SH-SY5Y (cell line): ENCODE results near the gene FBXL7.

Experiments used
- GATA2 ChIP-seq: IDR thresholded peaks from 2 replicates; pipeline ENCODE4 v1.6.1; 2011; ENCODE audit warnings: mild to moderate bottlenecking, low read depth, low read length
- GATA3 ChIP-seq: IDR thresholded peaks from 2 replicates; pipeline ENCODE4 v1.6.1; 2011; ENCODE audit warnings: low read depth, mild to moderate bottlenecking, low read length, moderate library complexity

- TF ChIP-seq GATA3, result no peak
- no peak for TF ChIP-seq GATA2
These were observed 432.1 kb downstream of the FBXL7 start for GRCh38 chr5:15932066-15932465.
